HG02798 (cell line): ENCODE measurements around the gene GPX4.
A peak's percentile ranks its signal among the peaks of the same experiment; 100 is the strongest.
"Not testable (repeated sequence)": the region's sequence is repeated elsewhere in the genome, so short reads cannot be mapped to it uniquely, and the experiment has no call there.

Experiments
- ATAC-seq: cut with Tn5 transposase; IDR thresholded peaks from one replicate; pipeline ENCODE4 v1.9.1; 2021; ENCODE audit warnings: mild to moderate bottlenecking; ENCODE audit not compliant: unreplicated experiment, poor library complexity

The GPX4 gene

GRCh38 chr19:1126984-1127760 lies 23.4 kb downstream of the GPX4 start:
- no peak for ATAC-seq

- no peak for ATAC-seq
Observed at GRCh38 chr19:1128106-1128505, 24.3 kb downstream of the GPX4 start.

GRCh38 chr19:1129084-1129483 lies 25.3 kb downstream of the GPX4 start:
- ATAC-seq, result not testable (repeated sequence)

GRCh38 chr19:1129535-1129934 lies 25.7 kb downstream of the GPX4 start:
- no peak for ATAC-seq

GRCh38 chr19:1130771-1131717 lies 27.2 kb downstream of the GPX4 start:
- ATAC-seq, result no peak

GRCh38 chr19:1131718-1132551 lies 28.1 kb downstream of the GPX4 start:
- peak; percentile 43 for ATAC-seq

GRCh38 chr19:1132552-1133383 lies 29.0 kb downstream of the GPX4 start:
- peak; percentile 7 for ATAC-seq

GRCh38 chr19:1133471-1133929 lies 29.7 kb downstream of the GPX4 start:
- ATAC-seq, result peak; percentile 73

- no peak for ATAC-seq
Observed at GRCh38 chr19:1134431-1134830, 30.6 kb downstream of the GPX4 start.

- ATAC-seq, result no peak
Observed at GRCh38 chr19:1135454-1135853, 31.7 kb downstream of the GPX4 start.

- ATAC-seq, result no peak
Observed at GRCh38 chr19:1136201-1136600, 32.4 kb downstream of the GPX4 start.

GRCh38 chr19:1136621-1137317 lies 33.0 kb downstream of the GPX4 start:
- no peak for ATAC-seq

- ATAC-seq, result no peak
Observed at GRCh38 chr19:1138121-1138520, 34.3 kb downstream of the GPX4 start.

GRCh38 chr19:1139126-1139525 lies 35.3 kb downstream of the GPX4 start:
- no peak for ATAC-seq

GRCh38 chr19:1140272-1141027 lies 36.7 kb downstream of the GPX4 start:
- no peak for ATAC-seq

GRCh38 chr19:1141944-1142343 lies 38.1 kb downstream of the GPX4 start:
- no peak for ATAC-seq

GRCh38 chr19:1143828-1144399 lies 40.1 kb downstream of the GPX4 start:
- no peak for ATAC-seq

- no peak for ATAC-seq
Observed at GRCh38 chr19:1144741-1145140, 40.9 kb downstream of the GPX4 start.
